Posterior cingulate gyrus (tissue), 11 donors: Measurements from ENCODE around the gene HRAS.

Experiments used
- DNase-seq, 10 donors: peaks; one replicate each; pipeline versions ENCODE4 v3.0.0 to v3.0.0-alpha.2; 2020 to 2021; ENCODE audit warnings: mixed read lengths in 3 of 10
- intact Hi-C: fragments of 100-400 bp; cut with DNase I; formaldehyde crosslinking; loops from one replicate; pipeline ENCODE4 v1.15.1; 2023

HRAS gene

GRCh38 chr11:555227-555779 is 19.9 kb upstream of the HRAS start:
- intact Hi-C loops, result loop anchor here (5.0 kb wide), 1 partner anchor 167 kb away; no protein-coding TSS in a partner anchor
- DNase-seq, result no peak

GRCh38 chr11:554428-555226 is 19.3 kb upstream of the HRAS start:
- intact Hi-C loops, result loop anchor here (5.0 kb wide), 1 partner anchor 168 kb away; no protein-coding TSS in a partner anchor
- peak in 2 of 10 donors; percentile 39 to 53 for DNase-seq

- intact Hi-C loops, result no loop called here
Measured at GRCh38 chr11:553988-554340, 18.6 kb upstream of the HRAS start.

GRCh38 chr11:553083-553987 is 18.0 kb upstream of the HRAS start:
- intact Hi-C loops, result no loop called here
- DNase-seq, result no peak

More at GRCh38 chr11:553988-554340, 18.6 kb upstream of the HRAS start:
- DNase-seq, result peak in 1 of 10 donors; percentile 68

- no peak for DNase-seq
- intact Hi-C loops, result no loop called here
Measured at GRCh38 chr11:551596-551995, 16.2 kb upstream of the HRAS start.

- no peak for DNase-seq
- intact Hi-C loops, result no loop called here
Measured at GRCh38 chr11:551131-551530, 15.8 kb upstream of the HRAS start.

- DNase-seq, result no peak
- intact Hi-C loops, result no loop called here
Measured at GRCh38 chr11:550746-551085, 15.3 kb upstream of the HRAS start.

GRCh38 chr11:550021-550745 is 14.8 kb upstream of the HRAS start:
- DNase-seq, result no peak
- intact Hi-C loops, result no loop called here

GRCh38 chr11:548700-549603 is 13.6 kb upstream of the HRAS start:
- intact Hi-C loops, result no loop called here
- DNase-seq, result peak in 1 of 10 donors; percentile 66

GRCh38 chr11:545171-545570 is 9.8 kb upstream of the HRAS start:
- DNase-seq, result no peak

GRCh38 chr11:544817-545166 is 9.4 kb upstream of the HRAS start:
- intact Hi-C loops, result no loop called here
- no peak for DNase-seq

More at GRCh38 chr11:545171-545570, 9.8 kb upstream of the HRAS start:
- intact Hi-C loops, result no loop called here

- intact Hi-C loops, result no loop called here
- no peak for DNase-seq
Measured at GRCh38 chr11:541433-541885, 6.1 kb upstream of the HRAS start.

- DNase-seq, result no peak
- intact Hi-C loops, result no loop called here
Measured at GRCh38 chr11:540583-541432, 5.4 kb upstream of the HRAS start.

- no peak for DNase-seq
- intact Hi-C loops, result no loop called here
Measured at GRCh38 chr11:539971-540481, 4.7 kb upstream of the HRAS start.

- intact Hi-C loops, result no loop called here
- DNase-seq, result no peak
Measured at GRCh38 chr11:538431-539051, 3.2 kb upstream of the HRAS start.

GRCh38 chr11:537622-538430 is 2.5 kb upstream of the HRAS start:
- intact Hi-C loops, result no loop called here
- DNase-seq, result peak in 1 of 10 donors; percentile 5
